Right lobe of liver (tissue), 6 donors: Measurements from ENCODE around the gene CPB2. TPM values are rescaled to one million over a fixed set of nuclear protein-coding genes. Genes with fewer than 3 reads are reported as not detected.

ENCODE experiments used
- ATAC-seq, 4 donors: fragments of 200-7000 bp; cut with Tn5 transposase; one replicate each; pipeline ENCODE4 v1.9.1; 2020; ENCODE audit warnings: mild to moderate bottlenecking in 4 of 4, moderate library complexity in 4 of 4
- DNase-seq, 3 donors: peaks; one replicate each; pipeline ENCODE4 v3.0.0-alpha.2; 2020
- H3K27ac ChIP-seq, 3 donors: fragments of 200-600 bp; one replicate each; pipeline ENCODE4 v1.8.0; 2022
- H3K27me3 ChIP-seq, 2 donors: fragments of 200-600 bp; one replicate each; pipeline ENCODE4 v1.8.0; 2022
- H3K36me3 ChIP-seq, 4 donors: fragments of 200-600 bp; sonication (generic) in 1 of 4; one replicate each; pipeline versions ENCODE4 v1.5.1 to v1.8.0; 2017 to 2022; ENCODE audit warnings: control low read depth in 1 of 4
- H3K4me1 ChIP-seq, 4 donors: fragments of 200-600 bp; sonication (generic) in 1 of 4; one replicate each; pipeline versions ENCODE4 v1.5.1 to v1.8.0; 2017 to 2022; ENCODE audit warnings: control low read depth in 1 of 4
- H3K4me3 ChIP-seq, 3 donors: fragments of 200-600 bp; one replicate each; pipeline ENCODE4 v1.8.0; 2022
- H3K9me3 ChIP-seq, 4 donors: fragments of 200-600 bp; sonication (generic) in 1 of 4; one replicate each; pipeline versions ENCODE4 v1.5.1 to v1.8.0; 2017 to 2022; ENCODE audit warnings: control low read depth in 1 of 4
- CTCF ChIP-seq, 4 donors: fragments of 200-600 bp in 3 of 4; fragments of 450-650 bp in 1 of 4; IDR thresholded peaks; one replicate each; pipeline versions ENCODE4 v1.5.1 to v1.8.0; 2016 to 2022; ENCODE audit warnings: antibody characterized with exemption in 4 of 4, mild to moderate bottlenecking in 2 of 4
- POLR2A ChIP-seq: fragments of 450-650 bp; IDR thresholded peaks from one replicate; pipeline ENCODE4 v1.6.1; 2017; ENCODE audit warnings: antibody characterized with exemption, mild to moderate bottlenecking
- WGBS: methylation state at CpG from one replicate; pipeline ENCODE4 v1.1.6; 2018; ENCODE audit warnings: low coverage, low lambda C conversion rate; ENCODE audit not compliant: insufficient coverage; ENCODE audit errors: missing lambda C conversion rate; 5-methylcytosine and 5-hydroxymethylcytosine counted together
- intact Hi-C, 2 donors: fragments of 100-400 bp; cut with DNase I; formaldehyde crosslinking; loops; one replicate each; pipeline versions ENCODE4 v1.11.2 to v1.14.1; 2022
- total RNA-seq, 6 experiments: library from RNA; depleted of rRNA in 2 of 6; stranded (reverse); fragments of >200 nt in 2 of 6; fragmentation: NEBNext Ultra II Directional in 3 of 6; extraction: Animal tissue kit (Norgen Biotek cat#: 25700) in 3 of 6; gene quantifications; one replicate each; pipeline versions ENCODE4 v1.1.0 to v1.2.4, GENCODE V29; 2016 to 2023
- donor health status: DM: no; HTN: yes; CAD: no.
- donor health status: DM: no; HTN: no; CAD: no.
- donor health status: DM: no; HTN: no; CAD: no.
- donor health status: DM: no; HTN: yes; CAD: no.
- donor health status: DM: no; HTN: yes; CAD: no.

Gene CPB2
- total RNA-seq, 6 experiments from 2014 or later: 342 to 693 (median 554) TPM

GRCh38 chr13:46088821-46089562, 15.8 kb downstream of the CPB2 start:
- TF ChIP-seq CTCF (IDR thresholded peaks at IDR 0.05) (no peak), POLR2A (no peak)
- intact Hi-C loops: no loop called here

GRCh38 chr13:46087481-46087880, 17.4 kb downstream of the CPB2 start:
- ATAC-seq (peak in 1 of 4 donors; percentile 21), DNase-seq (no peak)
- Histone ChIP-seq H3K36me3 (peaks cover 0 to 63% (median 28%) of the 10 kb centered on the region in 4 donors), H3K9me3 (no peaks in the 10 kb centered on the region), H3K27ac (peak overlapping the region in 1 of 3 donors; percentile 3), H3K4me1 (peaks cover 0 to 8% (median 0%) of the 10 kb centered on the region in 4 donors), H3K4me3 (no peak overlapping the region), H3K27me3 (no peaks in the 10 kb centered on the region)
- no peak for TF ChIP-seq POLR2A
- TF ChIP-seq CTCF (IDR thresholded peaks at IDR 0.05): no peak
- intact Hi-C loops: no loop called here

More at GRCh38 chr13:46088821-46089562, 15.8 kb downstream of the CPB2 start:
- Histone ChIP-seq H3K4me1 (peaks cover 0 to 16% (median 0%) of the 10 kb centered on the region in 4 donors), H3K4me3 (no peak overlapping the region), H3K27ac (no peak overlapping the region), H3K9me3 (no peaks in the 10 kb centered on the region), H3K36me3 (peaks cover 0 to 48% (median 21%) of the 10 kb centered on the region in 4 donors), H3K27me3 (no peaks in the 10 kb centered on the region)
- WGBS: 50% methylated on average over 5 of the region's 5 CpGs
- ATAC-seq: peak; percentile 46 to 59 (median 50)
- no peak for DNase-seq

GRCh38 chr13:46086985-46087384, 17.8 kb downstream of the CPB2 start:
- Histone ChIP-seq H3K9me3 (no peaks in the 10 kb centered on the region), H3K27ac (peak overlapping the region in 1 of 3 donors; percentile 3), H3K27me3 (no peaks in the 10 kb centered on the region), H3K4me3 (no peak overlapping the region), H3K36me3 (peaks cover 0 to 68% (median 31%) of the 10 kb centered on the region in 4 donors), H3K4me1 (peaks cover 0 to 8% (median 0%) of the 10 kb centered on the region in 4 donors)
- intact Hi-C loops: no loop called here
- TF ChIP-seq POLR2A: no peak
- no peak for TF ChIP-seq CTCF (IDR thresholded peaks at IDR 0.05)
- no peak for DNase-seq
- WGBS: 90% methylated on average over 3 of the region's 12 CpGs
- peak in 3 of 4 donors; percentile 4 to 28 (median 20) for ATAC-seq

- ATAC-seq (peak in 3 of 4 donors; percentile 9 to 44 (median 9)), DNase-seq (no peak)
- Histone ChIP-seq H3K27me3 (no peaks in the 10 kb centered on the region), H3K4me1 (peaks cover 0 to 7% (median 0%) of the 10 kb centered on the region in 4 donors), H3K36me3 (peaks cover 0 to 72% (median 35%) of the 10 kb centered on the region in 4 donors), H3K27ac (no peak overlapping the region), H3K4me3 (no peak overlapping the region), H3K9me3 (no peaks in the 10 kb centered on the region)
- intact Hi-C loops: no loop called here
- TF ChIP-seq POLR2A (no peak), CTCF (IDR thresholded peaks at IDR 0.05) (no peak)
- 83% methylated on average over 1 of the region's 12 CpGs for whole genome bisulfite sequencing
Measured at GRCh38 chr13:46086421-46086922, 18.4 kb downstream of the CPB2 start.
